GM06990 (cell line): Measurements from ENCODE around the gene RAB40C.

ENCODE experiments used
- DNase-seq: peaks from one replicate; pipeline ENCODE4 v3.0.0-alpha.2; 2011; ENCODE audit not compliant: insufficient read length; ENCODE audit errors: extremely low read depth
- H3K27me3 ChIP-seq: replicated peaks from 2 replicates; pipeline ENCODE4 v1.6.0; 2011; ENCODE audit warnings: low read length; ENCODE audit not compliant: control insufficient read depth, insufficient read depth
- H3K36me3 ChIP-seq: 2 replicates; pipeline ENCODE4 v1.5.1; 2011; ENCODE audit warnings: low read length; ENCODE audit not compliant: control insufficient read depth, insufficient read depth
- H3K4me3 ChIP-seq: replicated peaks from 2 replicates; pipeline ENCODE4 v1.5.1; 2011; ENCODE audit warnings: low read depth, mild to moderate bottlenecking, control low read depth, low read length
- TF ChIP-seq, protein P1 (sequence below): IDR thresholded peaks from 2 replicates; pipeline ENCODE4 v1.5.1; 2011; ENCODE audit warnings: low read length, control low read depth, mild to moderate bottlenecking, inconsistent platforms; ENCODE audit not compliant: insufficient read depth, poor library complexity, severe bottlenecking

Gene RAB40C

GRCh38 chr16:660132-660458, 70.2 kb downstream of the RAB40C start:
- TF ChIP-seq, protein P1, sequence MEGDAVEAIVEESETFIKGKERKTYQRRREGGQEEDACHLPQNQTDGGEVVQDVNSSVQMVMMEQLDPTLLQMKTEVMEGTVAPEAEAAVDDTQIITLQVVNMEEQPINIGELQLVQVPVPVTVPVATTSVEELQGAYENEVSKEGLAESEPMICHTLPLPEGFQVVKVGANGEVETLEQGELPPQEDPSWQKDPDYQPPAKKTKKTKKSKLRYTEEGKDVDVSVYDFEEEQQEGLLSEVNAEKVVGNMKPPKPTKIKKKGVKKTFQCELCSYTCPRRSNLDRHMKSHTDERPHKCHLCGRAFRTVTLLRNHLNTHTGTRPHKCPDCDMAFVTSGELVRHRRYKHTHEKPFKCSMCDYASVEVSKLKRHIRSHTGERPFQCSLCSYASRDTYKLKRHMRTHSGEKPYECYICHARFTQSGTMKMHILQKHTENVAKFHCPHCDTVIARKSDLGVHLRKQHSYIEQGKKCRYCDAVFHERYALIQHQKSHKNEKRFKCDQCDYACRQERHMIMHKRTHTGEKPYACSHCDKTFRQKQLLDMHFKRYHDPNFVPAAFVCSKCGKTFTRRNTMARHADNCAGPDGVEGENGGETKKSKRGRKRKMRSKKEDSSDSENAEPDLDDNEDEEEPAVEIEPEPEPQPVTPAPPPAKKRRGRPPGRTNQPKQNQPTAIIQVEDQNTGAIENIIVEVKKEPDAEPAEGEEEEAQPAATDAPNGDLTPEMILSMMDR: no peak

DNA sequence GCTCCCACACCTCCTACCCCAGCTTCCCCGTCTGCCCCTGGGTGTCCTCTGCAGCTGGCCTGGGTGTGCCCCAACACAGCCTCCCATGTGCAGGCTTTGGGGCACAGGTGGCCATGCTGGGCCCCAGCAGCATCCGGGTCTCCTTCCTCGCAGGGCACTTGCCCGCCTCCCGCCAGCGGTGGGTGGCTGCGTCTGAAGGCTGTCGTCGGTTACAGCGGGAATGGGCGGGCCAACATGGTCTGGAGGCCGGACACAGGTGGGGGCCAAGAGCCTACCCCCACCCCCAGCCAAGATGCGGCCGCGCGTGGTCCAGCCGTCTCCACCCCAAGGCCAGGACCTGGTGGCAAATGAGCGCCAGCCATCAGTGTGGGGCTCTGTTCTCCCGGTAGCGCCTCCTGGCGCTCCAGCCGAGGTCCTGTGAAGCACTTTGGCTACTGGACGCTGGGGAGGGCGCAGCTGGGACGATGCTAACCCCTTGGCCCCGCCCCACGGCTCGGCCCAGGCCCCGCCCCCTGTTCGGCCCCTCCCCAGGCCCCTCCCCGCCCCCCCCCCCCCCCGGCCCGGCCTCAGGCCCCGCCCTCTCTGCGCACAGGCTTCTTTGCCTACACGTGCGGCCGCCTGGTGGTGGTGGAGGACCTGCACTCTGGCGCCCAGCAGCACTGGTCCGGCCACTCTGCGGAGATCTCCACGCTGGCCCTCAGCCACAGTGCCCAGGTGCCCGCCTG, 70.8 kb downstream of the RAB40C start:
- H3K4me3 ChIP-seq: peak overlapping the region; percentile 10
- DNase-seq: peak; percentile 79
- H3K36me3 ChIP-seq: peaks cover 4% of the 10 kb centered on the region; the same call in 1 of the 2 replicates
- TF ChIP-seq, protein P1: peak; percentile 54
- no peaks in the 10 kb centered on the region for H3K27me3 ChIP-seq

More at GRCh38 chr16:660132-660458, 70.2 kb downstream of the RAB40C start:
- DNase-seq: no peak
- H3K4me3 ChIP-seq: no peak overlapping the region; the same call in 1 of the 2 replicates
- H3K36me3 ChIP-seq: peaks cover 4% of the 10 kb centered on the region; the same call in 1 of the 2 replicates
- H3K27me3 ChIP-seq: no peaks in the 10 kb centered on the region

DNA sequence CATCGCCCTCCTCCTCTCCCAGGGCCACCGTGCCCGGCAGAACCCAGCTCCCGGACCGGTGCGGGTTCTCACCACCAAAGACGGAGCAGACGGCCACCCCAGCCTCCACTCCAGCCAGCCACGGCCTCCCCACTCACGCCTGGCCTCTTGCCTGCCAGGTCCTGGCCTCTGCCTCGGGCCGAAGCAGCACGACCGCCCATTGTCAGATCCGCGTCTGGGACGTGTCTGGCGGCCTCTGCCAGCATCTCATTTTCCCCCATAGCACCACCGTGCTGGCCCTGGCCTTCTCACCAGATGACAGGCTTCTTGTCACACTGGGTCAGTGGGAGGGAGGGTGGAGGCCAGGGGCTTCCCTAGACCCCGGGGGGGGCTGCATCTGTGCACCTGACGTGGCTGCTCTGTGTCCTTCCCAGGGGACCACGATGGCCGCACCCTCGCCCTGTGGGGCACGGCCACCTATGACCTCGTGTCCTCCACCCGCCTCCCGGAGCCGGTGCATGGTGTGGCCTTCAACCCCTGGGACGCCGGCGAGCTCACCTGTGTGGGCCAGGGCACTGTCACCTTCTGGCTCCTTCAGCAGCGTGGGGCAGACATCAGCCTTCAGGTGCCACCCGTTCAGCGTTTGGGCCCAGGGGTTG, 71.4 kb downstream of the RAB40C start:
- H3K36me3 ChIP-seq: peaks cover 4% of the 10 kb centered on the region; the same call in 1 of the 2 replicates
- no peak overlapping the region for H3K4me3 ChIP-seq
- H3K27me3 ChIP-seq: no peaks in the 10 kb centered on the region
- no peak for DNase-seq
- TF ChIP-seq, protein P1: no peak

GRCh38 chr16:662095-662494, 72.2 kb downstream of the RAB40C start:
- H3K36me3 ChIP-seq: peaks cover 4% of the 10 kb centered on the region; the same call in 1 of the 2 replicates

DNA sequence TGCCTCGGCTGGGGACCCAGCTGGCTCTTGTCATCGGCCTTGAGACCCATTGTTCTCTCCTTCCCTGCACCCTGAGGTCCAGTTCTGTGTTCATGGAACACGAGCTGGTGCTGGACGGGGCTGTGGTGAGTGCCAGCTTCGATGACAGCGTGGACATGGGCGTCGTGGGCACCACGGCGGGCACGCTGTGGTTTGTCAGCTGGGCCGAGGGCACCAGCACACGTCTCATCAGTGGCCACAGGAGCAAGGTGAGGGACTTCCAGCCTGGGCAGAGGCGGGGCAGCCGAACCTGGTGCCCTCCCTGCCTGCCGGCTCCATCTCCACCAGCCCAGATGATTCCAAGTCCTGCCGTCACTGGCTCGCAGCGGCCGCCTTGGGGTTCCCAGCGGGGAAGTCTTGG, 72.7 kb downstream of the RAB40C start:
- TF ChIP-seq, protein P1: no peak
- no peak for DNase-seq
- Histone ChIP-seq H3K36me3 (peaks cover 4% of the 10 kb centered on the region; the same call in 1 of the 2 replicates), H3K27me3 (no peaks in the 10 kb centered on the region), H3K4me3 (no peak overlapping the region)

More at GRCh38 chr16:662095-662494, 72.2 kb downstream of the RAB40C start:
- TF ChIP-seq, protein P1: no peak
- H3K4me3 ChIP-seq: no peak overlapping the region
- no peak for DNase-seq
- H3K27me3 ChIP-seq: no peaks in the 10 kb centered on the region
